GM06990 (cell line): Measurements from ENCODE around the gene ARHGAP25.

Source experiments
- DNase-seq: peaks from one replicate; pipeline ENCODE4 v3.0.0-alpha.2; 2011; ENCODE audit not compliant: insufficient read length; ENCODE audit errors: extremely low read depth
- H3K27me3 ChIP-seq: replicated peaks from 2 replicates; pipeline ENCODE4 v1.6.0; 2011; ENCODE audit warnings: low read length; ENCODE audit not compliant: control insufficient read depth, insufficient read depth
- H3K36me3 ChIP-seq: 2 replicates; pipeline ENCODE4 v1.5.1; 2011; ENCODE audit warnings: low read length; ENCODE audit not compliant: control insufficient read depth, insufficient read depth
- H3K4me3 ChIP-seq: replicated peaks from 2 replicates; pipeline ENCODE4 v1.5.1; 2011; ENCODE audit warnings: low read depth, mild to moderate bottlenecking, control low read depth, low read length
- TF ChIP-seq, protein P1 (sequence below): IDR thresholded peaks from 2 replicates; pipeline ENCODE4 v1.5.1; 2011; ENCODE audit warnings: low read length, control low read depth, mild to moderate bottlenecking, inconsistent platforms; ENCODE audit not compliant: insufficient read depth, poor library complexity, severe bottlenecking

The ARHGAP25 gene

DNA sequence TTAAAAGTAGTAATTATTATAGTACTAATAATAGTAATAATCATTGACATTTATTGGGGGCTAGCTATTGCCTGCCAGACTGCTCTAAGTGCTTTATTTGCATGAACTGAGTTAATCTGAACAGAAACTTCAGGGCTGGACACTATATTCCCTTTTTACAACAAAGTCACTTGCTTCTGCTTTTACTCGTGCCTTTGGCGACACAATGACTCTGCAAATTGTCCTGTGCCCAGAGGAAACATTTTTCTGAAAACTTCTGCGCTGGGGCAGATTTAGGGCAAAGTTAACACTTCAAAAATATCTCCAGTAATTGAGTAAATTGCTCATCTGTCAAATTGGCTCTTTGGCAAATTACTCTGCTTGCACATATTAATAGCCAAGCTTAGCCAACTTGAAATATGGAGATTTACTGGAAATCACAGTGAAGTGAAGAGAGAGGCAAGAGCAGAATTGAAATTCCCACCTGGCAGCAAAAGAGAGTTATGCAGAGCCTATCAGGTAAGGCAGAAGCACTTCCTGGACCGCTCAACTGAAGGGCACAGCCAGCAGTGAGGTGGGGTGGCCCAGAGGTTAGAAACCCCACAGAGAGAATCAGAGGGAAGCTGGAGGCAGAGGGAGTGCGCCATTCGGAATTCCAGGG is 100.2 kb downstream of the ARHGAP25 start:
- no peaks in the 10 kb centered on the region for H3K36me3 ChIP-seq
- TF ChIP-seq, protein P1, sequence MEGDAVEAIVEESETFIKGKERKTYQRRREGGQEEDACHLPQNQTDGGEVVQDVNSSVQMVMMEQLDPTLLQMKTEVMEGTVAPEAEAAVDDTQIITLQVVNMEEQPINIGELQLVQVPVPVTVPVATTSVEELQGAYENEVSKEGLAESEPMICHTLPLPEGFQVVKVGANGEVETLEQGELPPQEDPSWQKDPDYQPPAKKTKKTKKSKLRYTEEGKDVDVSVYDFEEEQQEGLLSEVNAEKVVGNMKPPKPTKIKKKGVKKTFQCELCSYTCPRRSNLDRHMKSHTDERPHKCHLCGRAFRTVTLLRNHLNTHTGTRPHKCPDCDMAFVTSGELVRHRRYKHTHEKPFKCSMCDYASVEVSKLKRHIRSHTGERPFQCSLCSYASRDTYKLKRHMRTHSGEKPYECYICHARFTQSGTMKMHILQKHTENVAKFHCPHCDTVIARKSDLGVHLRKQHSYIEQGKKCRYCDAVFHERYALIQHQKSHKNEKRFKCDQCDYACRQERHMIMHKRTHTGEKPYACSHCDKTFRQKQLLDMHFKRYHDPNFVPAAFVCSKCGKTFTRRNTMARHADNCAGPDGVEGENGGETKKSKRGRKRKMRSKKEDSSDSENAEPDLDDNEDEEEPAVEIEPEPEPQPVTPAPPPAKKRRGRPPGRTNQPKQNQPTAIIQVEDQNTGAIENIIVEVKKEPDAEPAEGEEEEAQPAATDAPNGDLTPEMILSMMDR = no peak
- no peak overlapping the region for H3K4me3 ChIP-seq
- DNase-seq = no peak
- H3K27me3 ChIP-seq = no peaks in the 10 kb centered on the region; the same call in 1 of the 2 replicates

DNA sequence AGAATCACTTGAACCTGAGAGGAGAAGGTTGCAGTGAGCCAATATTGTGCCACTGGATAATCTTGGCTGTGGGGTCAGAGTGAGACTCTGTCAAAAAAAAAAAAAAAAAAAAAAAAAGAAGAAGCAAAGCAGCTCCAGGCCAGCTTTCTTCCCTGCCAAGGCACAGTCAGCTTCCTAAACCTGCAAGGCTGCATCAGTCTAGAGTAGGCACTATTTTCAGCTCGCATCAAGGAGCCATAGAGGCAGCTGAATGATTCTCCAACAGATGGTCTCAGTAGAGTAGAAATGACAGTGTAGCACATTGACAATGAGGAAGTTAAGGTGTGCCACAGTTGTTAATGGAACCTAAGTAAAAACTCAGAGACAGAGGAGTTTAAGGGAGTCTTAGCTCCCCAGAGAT is 101.0 kb downstream of the ARHGAP25 start:
- TF ChIP-seq, protein P1 = no peak
- Histone ChIP-seq H3K4me3 (no peak overlapping the region), H3K36me3 (no peaks in the 10 kb centered on the region), H3K27me3 (no peaks in the 10 kb centered on the region; the same call in 1 of the 2 replicates)
- no peak for DNase-seq

DNA sequence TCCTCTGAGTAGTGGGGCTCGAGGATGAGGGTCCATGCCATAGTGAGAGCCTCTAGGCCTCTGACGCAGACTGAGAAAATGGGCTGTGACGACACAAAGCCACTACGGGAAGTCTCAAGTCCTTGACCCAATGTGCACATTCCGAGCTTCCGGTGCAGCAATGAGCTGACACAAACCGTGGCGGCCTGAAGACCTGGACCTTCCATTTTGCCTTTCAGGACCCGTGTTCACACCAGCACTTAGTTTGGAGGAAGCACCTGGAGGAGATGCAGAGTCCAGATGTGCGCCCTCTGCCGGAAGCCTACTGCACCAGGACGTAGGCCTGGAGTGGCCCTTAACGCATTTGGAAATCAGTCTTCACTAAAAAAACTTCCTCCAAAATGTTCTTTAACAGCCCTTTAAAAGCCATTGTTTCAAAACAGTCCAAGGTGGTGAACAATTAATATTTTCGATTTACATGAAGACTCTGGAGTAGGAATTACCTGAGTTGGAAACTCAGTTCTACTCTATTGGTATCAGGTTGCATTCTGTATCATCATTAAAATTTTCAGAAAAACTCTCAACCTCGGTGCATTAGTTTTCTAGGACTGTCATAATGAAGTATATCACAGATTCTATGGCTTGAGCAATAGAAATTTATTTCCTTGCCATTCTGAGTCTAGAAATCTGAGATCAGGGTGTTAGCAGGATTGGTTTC is 102.7 kb downstream of the ARHGAP25 start:
- TF ChIP-seq, protein P1 = peak; percentile 83
- DNase-seq = peak; percentile 47
- H3K4me3 ChIP-seq = no peak overlapping the region
- no peaks in the 10 kb centered on the region for H3K36me3 ChIP-seq
- no peaks in the 10 kb centered on the region; the same call in 1 of the 2 replicates for H3K27me3 ChIP-seq

DNA sequence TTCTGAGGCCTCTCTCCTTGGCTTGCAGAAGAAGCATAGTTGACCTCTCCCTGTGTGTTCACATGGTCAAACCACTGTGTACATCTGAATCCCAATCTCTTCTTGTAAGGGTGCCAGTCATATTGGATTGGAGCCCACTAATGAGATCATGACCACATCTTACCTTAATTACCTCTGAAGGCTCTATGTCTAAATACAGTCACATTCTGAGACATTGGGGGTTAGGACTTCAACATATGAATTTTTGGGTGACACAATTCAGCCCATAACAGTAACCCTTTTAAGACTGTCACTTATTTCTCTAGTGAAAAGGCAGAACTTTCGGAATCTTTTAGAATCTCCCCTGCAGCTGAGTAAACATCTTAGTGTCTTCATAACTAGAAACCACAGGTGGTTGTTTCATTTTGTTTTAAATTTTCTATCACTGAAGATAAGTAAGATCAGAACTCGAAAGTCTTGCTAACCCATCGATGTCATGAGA is 103.3 kb downstream of the ARHGAP25 start:
- H3K36me3 ChIP-seq = no peaks in the 10 kb centered on the region
- H3K27me3 ChIP-seq = no peaks in the 10 kb centered on the region; the same call in 1 of the 2 replicates
- no peak overlapping the region for H3K4me3 ChIP-seq
- DNase-seq = peak; percentile 64
- TF ChIP-seq, protein P1 = no peak

DNA sequence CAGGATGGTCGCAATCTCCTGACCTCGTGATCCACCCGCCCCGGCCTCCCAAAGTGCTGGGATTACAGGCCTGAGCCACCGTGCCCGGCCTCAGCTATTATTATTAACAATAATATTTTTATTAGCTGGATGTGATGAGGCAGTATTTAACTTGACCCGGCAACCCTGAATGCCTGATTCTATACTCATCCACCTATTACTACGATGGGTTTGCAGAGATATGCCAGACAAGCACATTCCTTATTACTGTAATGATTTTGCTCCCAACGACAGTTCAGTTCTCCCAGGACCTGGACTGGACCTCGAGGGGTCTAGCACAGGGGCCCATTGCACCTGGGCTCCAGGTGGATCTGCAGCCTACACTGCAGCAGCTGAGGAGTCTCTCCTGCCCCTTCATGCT is 104.0 kb downstream of the ARHGAP25 start:
- Histone ChIP-seq H3K27me3 (no peaks in the 10 kb centered on the region; the same call in 1 of the 2 replicates), H3K4me3 (no peak overlapping the region), H3K36me3 (no peaks in the 10 kb centered on the region)
- TF ChIP-seq, protein P1 = no peak
- no peak for DNase-seq
